Mammary epithelial cell (primary cell): ENCODE measurements around the gene SPINK5.

Experiments
- CTCF ChIP-seq, 2 donors: IDR thresholded peaks in 1 of 2; conservative IDR thresholded peaks in 1 of 2; 2 replicates each; pipeline ENCODE4 v1.5.1; 2011 to 2012; ENCODE audit warnings: inconsistent platforms in 2 of 2, low read length in 2 of 2, mild to moderate bottlenecking in 2 of 2, control low read depth in 1 of 2, low read depth in 1 of 2; ENCODE audit not compliant: insufficient read depth in 1 of 2; ENCODE audit errors: extremely low read depth in 1 of 2
- EZH2 ChIP-seq: IDR thresholded peaks from 2 replicates; pipeline ENCODE4 v1.6.1; 2012; ENCODE audit warnings: low read length, inconsistent platforms, borderline replicate concordance

GRCh38 chr5:148035676-148036075, 28.1 kb upstream of the SPINK5 start:
- TF ChIP-seq CTCF (conservative IDR thresholded peaks at IDR 0.05 in 1 of 2, IDR thresholded peaks at IDR 0.05 in 1 of 2; ENCODE audit: extremely low read depth in 1 of 2, insufficient read depth in 1 of 2, low read depth in 1 of 2, low read length in 2 of 2), result no peak
- TF ChIP-seq EZH2, result no peak
